OCI-LY1 (cell line): ENCODE measurements around the gene FTO.

ENCODE experiments used
- EZH2 ChIP-seq: fragments of 200-600 bp; sonication (generic), shearing (Covaris generic); IDR thresholded peaks from 2 replicates; pipeline ENCODE4 v1.8.0; 2017; ENCODE audit warnings: borderline replicate concordance, mixed run types, mild to moderate bottlenecking, antibody characterized with exemption, low read length, moderate library complexity, mixed read lengths
- TF ChIP-seq, protein P1 (sequence below): fragments of 200-600 bp; sonication (generic), shearing (Covaris generic); IDR thresholded peaks from 2 replicates; pipeline ENCODE4 v1.5.1; 2017; ENCODE audit warnings: mild to moderate bottlenecking, antibody characterized with exemption, low read length, moderate library complexity, mixed read lengths

DNA sequence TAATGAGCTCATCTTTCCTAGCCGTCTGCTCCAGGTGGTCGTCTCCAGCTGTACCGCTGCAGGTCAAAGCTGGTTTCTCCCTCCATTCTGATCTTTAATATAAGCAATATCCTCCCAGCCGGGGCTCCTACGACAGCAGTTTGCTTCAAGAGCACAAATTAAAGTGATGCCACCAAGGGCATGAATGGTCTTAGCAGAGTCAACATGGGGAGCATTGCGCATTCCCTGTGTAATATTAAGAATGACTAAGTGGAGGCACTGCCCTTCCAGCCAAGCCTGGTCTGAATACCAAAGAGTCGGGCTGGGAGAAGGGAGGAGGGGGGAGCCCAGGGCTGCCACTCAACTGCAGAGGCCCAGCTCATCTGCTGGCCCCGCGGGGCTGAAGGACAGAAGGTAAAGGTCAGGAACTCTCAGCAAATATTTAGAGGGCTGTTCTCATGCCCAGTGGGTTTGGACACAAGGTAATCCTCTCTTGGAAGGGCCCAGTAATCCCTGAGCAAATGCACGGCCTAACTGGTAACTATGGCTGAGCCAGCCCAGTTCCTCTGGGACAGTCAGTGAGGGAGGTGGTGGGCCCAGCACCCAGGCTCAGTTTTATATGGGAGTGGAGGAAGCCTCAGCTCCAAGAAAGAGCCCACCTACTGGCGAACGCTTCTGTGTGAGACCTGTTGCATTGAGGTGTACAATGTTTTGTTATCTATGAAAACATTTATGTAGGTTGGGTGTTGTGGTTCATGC lies 461.4 kb downstream of the FTO start:
- TF ChIP-seq, protein P1, sequence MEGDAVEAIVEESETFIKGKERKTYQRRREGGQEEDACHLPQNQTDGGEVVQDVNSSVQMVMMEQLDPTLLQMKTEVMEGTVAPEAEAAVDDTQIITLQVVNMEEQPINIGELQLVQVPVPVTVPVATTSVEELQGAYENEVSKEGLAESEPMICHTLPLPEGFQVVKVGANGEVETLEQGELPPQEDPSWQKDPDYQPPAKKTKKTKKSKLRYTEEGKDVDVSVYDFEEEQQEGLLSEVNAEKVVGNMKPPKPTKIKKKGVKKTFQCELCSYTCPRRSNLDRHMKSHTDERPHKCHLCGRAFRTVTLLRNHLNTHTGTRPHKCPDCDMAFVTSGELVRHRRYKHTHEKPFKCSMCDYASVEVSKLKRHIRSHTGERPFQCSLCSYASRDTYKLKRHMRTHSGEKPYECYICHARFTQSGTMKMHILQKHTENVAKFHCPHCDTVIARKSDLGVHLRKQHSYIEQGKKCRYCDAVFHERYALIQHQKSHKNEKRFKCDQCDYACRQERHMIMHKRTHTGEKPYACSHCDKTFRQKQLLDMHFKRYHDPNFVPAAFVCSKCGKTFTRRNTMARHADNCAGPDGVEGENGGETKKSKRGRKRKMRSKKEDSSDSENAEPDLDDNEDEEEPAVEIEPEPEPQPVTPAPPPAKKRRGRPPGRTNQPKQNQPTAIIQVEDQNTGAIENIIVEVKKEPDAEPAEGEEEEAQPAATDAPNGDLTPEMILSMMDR, result no peak
- TF ChIP-seq EZH2, result no peak
